Measurements from ENCODE around the gene FAM131A.

Gene FAM131A

GRCh38 chr3:184343200-184343876, 5.9 kb downstream of the FAM131A start:
- DNase-seq = no peak

DNA sequence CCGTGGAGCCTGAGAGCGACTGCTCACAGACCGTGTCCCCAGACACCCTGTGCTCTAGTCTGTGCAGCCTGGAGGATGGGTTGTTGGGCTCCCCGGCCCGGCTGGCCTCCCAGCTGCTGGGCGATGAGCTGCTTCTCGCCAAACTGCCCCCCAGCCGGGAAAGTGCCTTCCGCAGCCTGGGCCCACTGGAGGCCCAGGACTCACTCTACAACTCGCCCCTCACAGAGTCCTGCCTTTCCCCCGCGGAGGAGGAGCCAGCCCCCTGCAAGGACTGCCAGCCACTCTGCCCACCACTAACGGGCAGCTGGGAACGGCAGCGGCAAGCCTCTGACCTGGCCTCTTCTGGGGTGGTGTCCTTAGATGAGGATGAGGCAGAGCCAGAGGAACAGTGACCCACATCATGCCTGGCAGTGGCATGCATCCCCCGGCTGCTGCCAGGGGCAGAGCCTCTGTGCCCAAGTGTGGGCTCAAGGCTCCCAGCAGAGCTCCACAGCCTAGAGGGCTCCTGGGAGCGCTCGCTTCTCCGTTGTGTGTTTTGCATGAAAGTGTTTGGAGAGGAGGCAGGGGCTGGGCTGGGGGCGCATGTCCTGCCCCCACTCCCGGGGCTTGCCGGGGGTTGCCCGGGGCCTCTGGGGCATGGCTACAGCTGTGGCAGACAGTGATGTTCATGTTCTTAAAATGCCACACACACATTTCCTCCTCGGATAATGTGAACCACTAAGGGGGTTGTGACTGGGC, 7.3 kb downstream of the FAM131A start:
- DNase-seq = no peak

DNA sequence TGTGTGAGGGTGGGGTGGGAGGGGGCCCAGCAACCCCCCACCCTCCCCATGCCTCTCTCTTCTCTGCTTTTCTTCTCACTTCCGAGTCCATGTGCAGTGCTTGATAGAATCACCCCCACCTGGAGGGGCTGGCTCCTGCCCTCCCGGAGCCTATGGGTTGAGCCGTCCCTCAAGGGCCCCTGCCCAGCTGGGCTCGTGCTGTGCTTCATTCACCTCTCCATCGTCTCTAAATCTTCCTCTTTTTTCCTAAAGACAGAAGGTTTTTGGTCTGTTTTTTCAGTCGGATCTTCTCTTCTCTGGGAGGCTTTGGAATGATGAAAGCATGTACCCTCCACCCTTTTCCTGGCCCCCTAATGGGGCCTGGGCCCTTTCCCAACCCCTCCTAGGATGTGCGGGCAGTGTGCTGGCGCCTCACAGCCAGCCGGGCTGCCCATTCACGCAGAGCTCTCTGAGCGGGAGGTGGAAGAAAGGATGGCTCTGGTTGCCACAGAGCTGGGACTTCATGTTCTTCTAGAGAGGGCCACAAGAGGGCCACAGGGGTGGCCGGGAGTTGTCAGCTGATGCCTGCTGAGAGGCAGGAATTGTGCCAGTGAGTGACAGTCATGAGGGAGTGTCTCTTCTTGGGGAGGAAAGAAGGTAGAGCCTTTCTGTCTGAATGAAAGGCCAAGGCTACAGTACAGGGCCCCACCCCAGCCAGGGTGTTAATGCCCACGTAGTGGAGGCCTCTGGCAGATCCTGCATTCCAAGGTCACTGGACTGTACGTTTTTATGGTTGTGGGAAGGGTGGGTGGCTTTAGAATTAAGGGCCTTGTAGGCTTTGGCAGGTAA, 8.1 kb downstream of the FAM131A start:
- peak; percentile 79 to 88 (median 86) for DNase-seq

- DNase-seq = no peak
Observed at GRCh38 chr3:184346480-184347190, 9.2 kb downstream of the FAM131A start.

- no peak for DNase-seq
Observed at GRCh38 chr3:184347321-184348056, 10.1 kb downstream of the FAM131A start.

- DNase-seq = no peak
Observed at GRCh38 chr3:184348057-184348382, 10.6 kb downstream of the FAM131A start.

DNA sequence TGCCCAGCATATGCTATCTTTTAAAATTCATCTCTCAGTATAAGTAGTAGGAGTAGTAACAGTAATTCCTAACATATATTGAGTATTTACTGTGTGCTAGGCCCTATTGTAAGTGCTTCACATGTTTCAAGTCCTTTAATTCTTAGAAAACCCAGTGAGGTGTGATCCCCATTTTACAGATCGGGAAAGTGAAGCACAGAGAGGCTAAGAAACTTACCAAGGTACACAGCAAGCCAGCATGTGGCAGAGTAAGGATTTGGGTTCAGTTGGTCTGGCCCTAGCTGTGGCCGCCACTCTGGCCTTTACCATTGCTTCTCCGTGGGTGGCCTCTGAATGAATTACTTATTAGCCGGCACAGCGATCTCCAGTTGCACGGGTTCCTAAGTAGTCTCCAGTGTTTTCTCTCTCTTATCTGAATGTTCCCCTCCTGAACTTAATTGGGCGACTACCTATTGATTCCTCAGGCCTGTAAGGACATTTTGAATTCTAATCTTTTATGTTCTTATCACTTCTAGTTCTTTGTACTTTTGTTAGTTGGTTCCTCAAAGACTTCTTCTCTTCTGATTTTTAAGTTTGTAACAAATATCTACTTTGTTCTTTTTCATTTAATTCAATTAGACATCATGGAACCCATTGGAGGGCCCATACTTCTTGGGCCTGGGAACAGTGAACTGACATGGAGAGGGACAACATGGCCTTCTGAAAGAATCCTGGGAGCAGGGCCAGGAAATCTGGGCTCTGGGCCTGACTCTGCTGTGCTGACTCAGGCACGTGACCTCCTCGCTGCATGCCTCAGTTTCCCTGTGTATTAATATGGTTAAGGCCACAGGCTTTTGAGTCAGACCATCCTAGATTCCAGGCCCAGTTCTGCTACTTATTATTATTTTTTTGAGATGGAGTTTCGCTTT, 12.4 kb downstream of the FAM131A start:
- no peak for DNase-seq

- DNase-seq = no peak
Observed at GRCh38 chr3:184350618-184351017, 13.2 kb downstream of the FAM131A start.

DNA sequence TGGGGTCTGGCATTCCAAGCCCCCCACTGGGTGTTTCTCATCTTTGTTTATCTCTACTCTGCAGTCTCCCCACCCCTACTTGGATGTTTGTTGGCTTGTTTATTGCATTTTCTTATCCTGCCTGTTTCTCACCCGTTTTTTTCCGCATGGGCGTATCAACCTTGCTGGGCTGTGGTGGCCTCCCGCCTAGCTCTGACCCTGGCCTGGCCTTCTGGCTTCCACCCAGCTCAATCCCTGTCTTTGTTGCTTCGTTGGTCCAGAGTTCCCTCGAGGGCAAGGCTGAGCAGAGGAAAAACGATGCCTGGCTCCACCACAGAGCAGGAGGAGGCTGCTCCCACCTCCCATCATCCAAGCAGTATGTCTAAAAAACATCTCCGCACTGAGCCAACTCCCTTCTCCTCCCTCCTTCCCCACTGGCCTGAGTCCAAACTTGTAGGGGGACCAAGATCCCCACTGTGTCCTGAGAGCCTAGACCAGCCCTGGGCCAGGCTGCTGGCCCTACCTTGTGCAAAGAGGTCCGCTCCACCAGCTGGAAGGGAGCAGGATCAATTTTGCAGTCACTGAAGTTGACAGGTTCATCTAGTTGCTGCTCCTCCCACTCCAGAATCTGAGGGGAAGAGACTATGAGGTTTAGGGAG, 14.2 kb downstream of the FAM131A start:
- DNase-seq = no peak

GRCh38 chr3:184352149-184352785, 14.9 kb downstream of the FAM131A start:
- no peak for DNase-seq

GRCh38 chr3:184352897-184353545, 15.6 kb downstream of the FAM131A start:
- DNase-seq = no peak

DNA sequence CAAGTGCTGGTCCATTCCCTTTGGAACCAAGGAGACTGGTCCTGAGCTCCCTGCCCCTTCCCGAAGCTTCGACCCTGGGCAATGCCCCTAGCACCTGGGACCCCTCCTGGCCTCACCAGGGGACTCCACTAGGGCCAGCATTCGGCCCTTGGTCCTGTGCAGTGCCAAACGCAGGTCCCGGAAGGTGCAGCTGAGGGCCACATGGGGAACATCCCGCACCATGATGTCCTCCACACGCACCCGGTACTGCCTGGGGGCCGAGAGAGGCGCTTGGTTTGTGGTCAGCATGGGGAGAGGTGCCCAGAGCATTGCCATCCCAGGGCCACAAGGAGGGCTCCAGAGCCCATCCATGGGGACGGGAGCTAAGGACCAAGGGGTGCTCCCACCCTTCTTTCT, 16.1 kb downstream of the FAM131A start:
- DNase-seq = no peak

DNA sequence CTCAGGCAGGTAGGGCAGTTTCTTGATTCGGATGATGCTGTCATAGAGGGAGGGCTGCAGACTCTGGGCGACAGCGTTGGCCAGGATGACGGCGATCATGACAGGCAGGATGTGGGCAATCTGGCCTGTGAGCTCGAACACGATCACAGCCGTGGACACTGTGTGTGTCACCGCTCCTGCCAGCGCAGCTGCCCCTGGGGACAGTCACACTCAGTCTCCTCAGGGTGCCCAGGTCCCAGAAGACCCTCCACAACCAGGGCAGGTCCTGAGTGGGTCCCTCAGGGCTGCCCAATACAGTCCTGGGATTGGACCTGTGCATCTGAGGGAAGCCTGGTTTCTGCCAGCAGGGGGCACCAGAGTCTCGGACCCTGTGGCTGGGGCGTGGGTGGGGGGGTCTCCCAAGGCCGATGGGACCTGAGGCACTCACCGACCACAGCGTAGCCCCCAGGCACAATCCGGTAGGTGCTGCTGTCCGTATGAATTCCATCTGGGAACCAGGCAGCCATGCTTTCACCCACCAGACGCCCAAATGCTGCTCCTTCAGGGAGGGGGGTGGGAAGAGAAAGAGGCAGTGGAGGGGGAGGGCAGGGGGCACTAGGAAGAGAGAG, 16.8 kb downstream of the FAM131A start:
- peak; percentile 29 to 76 (median 50) for DNase-seq

GRCh38 chr3:184354754-184355153, 17.4 kb downstream of the FAM131A start:
- DNase-seq = no peak

DNA sequence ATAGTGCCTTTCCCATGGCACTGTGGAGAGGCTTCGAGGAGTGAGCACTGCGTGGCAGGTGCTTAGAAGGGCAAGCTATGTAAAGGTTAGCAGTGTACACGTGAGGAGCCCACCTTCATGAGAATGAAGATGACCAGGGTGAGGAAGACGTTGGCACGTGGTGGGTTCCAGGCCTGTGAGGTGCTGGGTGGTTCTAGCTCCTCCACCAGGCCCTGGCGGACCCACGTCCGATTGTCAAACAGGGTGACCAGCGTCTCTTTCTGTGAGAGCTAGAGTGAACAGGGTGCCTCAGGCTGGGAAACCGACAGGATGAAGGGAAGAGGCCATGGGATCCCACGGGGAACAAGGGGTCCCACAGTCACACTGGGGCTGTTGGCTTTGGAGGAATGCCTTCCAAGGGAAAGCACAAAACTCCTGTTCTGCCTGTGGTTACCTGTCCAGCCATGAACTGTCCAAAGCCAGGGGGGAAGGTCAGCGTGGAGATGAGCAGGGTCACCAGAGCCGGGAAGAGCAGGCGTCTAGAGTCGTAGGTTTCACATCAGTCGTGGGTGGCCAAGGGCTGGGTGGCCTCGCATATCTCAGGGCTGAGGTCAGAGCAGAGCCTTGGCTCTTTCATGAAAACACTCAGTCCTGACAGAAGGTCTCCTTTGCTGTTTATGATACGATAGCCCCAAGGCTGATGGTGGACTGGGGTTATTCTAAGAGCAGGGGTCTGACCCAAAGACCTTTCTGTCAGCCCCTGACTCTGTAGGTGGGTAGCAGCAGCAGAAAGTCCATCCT, 18.1 kb downstream of the FAM131A start:
- no peak for DNase-seq

- DNase-seq = no peak
Observed at GRCh38 chr3:184357248-184358123, 20.1 kb downstream of the FAM131A start.

DNA sequence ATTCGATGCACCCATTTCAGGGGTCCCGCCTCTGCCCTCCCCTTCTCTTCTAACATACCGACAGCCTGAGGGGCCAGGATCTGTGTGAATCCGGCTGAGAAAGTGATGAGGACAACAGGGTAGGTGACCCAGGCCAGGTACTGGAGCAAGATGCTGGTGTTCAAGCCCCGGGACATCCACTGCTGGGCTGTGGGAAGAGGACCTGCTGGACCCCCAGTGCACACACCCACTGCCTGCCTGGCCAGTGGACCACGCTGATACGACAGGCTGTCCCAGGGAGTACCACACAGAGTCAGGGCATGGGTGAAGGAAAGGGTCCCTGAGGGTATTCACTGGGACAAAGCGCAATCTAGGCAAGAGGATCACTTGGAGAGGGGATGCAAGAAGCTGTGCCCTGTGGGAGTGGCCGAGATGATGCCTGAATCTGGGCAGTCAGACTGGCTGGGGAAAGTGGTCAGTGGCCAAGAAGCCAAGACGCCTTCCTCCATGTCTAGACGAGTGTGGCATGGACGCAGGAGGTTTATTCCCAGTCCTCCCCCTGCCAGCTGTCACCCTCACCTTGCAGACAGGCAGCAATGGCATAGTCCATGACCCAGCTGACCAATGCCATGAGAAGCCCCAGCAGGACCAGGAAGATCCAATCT, 20.8 kb downstream of the FAM131A start:
- no peak for DNase-seq
